Occipital lobe (tissue), 2 donors: ENCODE data around the gene CACNA2D3. TPM values are rescaled to one million over a fixed set of nuclear protein-coding genes. Genes with fewer than 3 reads are reported as not detected.
A peak's percentile ranks its signal among the peaks of the same experiment; 100 is the strongest.

Experiments
- DNase-seq: peaks from one replicate; lab custom pipeline; 2025; lab: John Stamatoyannopoulos, UW
- total RNA-seq: library from RNA; depleted of rRNA; stranded (reverse); fragments of >200 nt; gene quantifications from one replicate; pipeline ENCODE4 v1.2.3, GENCODE V29; 2014

Gene CACNA2D3
- total RNA-seq, 1 donor from 2014 or later: 11.2 TPM

DNA sequence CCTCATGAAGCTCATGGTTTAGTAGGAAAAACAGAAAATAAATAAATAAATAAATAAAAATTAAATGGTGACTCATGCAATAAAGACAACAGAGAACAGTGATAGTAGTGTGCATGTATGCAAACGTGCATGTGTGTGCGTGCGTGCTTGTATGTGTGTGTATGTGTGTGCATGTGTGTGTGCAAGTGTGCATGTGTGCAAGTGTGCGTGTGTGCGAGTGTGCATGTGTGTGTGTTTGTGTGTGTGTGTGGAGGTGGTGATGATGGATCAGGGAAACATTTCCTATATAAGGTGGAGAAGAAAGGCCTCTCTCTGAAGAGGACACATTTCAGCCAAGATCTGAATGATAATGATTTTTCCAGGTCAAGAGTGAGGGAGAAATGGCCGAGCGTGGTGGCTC lies 47.2 kb downstream of the CACNA2D3 start:
- DNase-seq: no peak

- DNase-seq: no peak
These were observed 49.2 kb downstream of the CACNA2D3 start for GRCh38 chr3:54171509-54171908.

- DNase-seq: no peak
These were observed 49.6 kb downstream of the CACNA2D3 start for GRCh38 chr3:54171951-54172350.

DNA sequence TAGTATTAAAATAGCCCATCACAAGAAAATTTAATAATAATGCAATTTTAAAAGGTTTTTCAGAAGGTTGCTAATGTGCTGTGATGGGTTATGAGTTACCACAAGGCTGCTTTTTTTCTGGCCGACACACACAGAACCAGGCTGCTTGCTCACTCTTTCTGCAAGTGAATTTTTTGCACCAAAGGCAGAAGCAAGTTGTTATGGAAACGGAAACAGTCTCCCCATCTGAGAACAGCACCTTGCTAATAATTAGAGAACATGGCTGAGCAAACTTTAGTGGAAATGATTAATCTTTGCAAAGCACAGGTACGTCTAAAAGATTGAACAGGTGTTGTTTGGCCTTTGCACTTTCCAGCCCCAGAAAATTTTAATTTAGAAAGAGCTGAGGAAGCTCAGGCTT lies 51.0 kb downstream of the CACNA2D3 start:
- no peak for DNase-seq

DNA sequence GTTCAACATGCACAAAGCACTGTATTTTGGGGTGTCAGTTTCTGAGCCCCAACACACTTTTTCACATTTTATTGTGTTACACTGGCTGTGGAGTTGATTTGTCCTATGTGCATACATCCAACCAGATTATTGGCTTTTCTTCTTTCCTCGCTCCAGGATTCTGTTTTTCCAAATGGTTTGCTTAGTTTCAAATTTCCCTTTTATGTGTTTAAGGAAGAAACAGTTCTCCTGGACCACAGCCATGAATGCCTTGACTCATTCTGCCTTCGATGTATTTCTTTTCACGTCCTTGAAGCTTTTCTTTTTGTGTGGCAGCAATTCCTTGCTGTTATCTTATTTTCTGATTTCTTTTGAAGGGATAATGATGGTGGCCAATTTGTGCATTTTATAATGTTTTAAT lies 53.8 kb downstream of the CACNA2D3 start:
- DNase-seq: no peak

GRCh38 chr3:54177816-54178215 lies 55.5 kb downstream of the CACNA2D3 start:
- DNase-seq: no peak

- DNase-seq: peak; percentile 29
These were observed 56.0 kb downstream of the CACNA2D3 start for GRCh38 chr3:54178376-54178775.

DNA sequence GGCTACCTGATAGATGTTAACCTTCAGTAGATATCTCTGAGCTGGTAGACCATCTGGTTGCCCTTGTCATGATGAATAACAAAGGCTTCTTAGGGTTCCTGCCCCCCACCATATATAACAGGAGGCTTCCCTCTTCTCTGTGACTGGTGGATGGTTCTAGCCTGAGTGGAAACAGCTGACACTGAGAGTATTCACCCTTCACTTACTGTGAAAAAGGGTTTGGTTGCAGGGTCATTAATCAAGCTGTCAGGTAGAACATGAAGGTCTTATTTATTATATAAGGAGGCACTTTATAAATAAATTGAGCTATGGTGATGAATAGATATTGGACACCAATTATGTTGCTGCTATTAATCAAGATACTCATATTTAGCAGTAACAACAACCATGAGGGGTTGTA lies 58.6 kb downstream of the CACNA2D3 start:
- DNase-seq: no peak

- no peak for DNase-seq
These were observed 59.9 kb downstream of the CACNA2D3 start for GRCh38 chr3:54182242-54182641.

DNA sequence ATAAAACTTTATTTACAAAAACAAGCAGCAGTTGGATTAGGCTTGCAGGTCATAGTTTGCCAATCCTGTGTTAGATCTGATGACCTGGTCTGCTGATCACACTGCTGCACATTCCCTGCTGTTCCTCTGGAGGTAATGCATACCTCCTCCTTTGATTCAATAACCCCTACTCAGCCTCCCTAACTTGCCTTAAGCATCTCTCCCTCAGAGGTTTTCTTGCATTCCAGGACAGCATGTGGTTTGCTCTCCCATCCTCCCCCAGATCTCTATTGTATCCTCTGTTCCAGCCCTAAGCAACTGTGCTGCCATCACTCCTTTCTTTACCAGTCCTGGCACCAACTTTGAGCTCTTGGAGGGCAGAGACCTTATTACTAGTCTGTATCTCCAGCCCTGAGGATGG lies 63.4 kb downstream of the CACNA2D3 start:
- no peak for DNase-seq

DNA sequence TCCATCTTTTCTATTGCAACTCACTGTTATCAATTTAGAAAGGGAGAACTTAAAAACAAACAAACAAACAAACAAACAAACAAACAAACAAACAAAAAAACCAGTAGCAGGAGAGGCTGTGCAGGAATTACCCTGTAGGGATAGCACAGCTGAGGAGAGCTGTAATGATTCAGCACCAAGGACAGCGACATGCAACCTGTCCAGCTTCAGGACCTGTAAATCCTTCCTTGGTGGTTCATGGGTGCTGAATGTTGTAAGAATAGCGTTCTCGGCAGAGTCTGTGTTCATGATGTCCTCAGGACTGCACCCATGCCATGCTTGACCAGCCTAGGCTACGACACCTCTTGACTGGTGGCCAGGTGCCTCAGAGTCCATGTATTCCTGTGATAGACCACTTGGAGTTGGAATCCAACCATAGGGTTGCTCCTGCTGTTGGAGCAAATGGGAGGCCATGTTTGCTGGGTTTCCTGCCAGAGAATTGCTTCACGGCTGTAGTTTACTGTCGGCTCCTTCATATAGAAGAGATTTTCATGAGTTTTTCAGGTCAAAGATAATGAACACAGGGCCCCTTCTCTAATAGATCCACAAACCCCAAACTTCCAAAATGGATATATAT lies 65.9 kb downstream of the CACNA2D3 start:
- DNase-seq: no peak

- DNase-seq: no peak
These were observed 68.9 kb downstream of the CACNA2D3 start for GRCh38 chr3:54191220-54191619.

- no peak for DNase-seq
These were observed 69.7 kb downstream of the CACNA2D3 start for GRCh38 chr3:54192026-54192425.

DNA sequence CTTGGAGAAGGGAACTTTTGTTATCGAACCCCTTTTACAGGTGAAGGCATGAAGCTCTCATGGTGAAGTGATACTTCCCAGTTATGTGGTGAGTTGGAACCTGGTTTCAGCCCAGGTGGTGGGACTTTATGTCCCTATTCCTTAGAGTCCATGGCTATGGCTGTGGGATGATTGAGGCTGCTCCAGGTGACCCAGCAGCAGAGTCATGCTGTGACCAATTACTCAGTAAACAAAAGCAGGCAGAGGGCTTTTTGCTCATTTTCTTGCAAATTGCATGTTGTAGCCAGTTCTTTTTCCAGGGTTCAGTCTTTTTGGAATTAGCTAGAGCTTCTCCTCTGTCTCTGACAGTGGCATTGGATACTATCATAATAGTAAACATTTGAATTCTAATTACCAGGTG lies 70.7 kb downstream of the CACNA2D3 start:
- DNase-seq: no peak

GRCh38 chr3:54196360-54196991 lies 74.1 kb downstream of the CACNA2D3 start:
- no peak for DNase-seq

- DNase-seq: no peak
These were observed 75.2 kb downstream of the CACNA2D3 start for GRCh38 chr3:54197509-54197908.

DNA sequence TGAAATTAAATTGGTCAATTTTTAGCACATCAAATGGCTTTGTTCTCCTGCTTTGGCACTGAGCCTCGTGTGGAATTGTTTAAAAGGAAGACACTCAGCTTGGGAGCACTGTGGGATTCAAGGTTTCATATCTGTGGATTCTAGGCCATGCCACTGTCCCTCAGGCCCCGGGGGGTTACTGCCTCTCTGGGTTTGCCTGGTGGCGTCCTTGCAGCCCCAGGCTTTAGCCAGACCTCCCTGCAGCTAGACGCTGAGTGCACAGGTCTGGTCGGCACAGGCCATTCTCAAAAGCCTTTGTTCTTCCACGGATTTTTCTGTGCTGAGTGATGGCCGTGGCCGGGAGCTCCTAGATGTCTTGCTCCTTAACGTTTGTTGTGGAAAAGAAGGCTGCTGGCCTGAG lies 76.2 kb downstream of the CACNA2D3 start:
- DNase-seq: no peak

DNA sequence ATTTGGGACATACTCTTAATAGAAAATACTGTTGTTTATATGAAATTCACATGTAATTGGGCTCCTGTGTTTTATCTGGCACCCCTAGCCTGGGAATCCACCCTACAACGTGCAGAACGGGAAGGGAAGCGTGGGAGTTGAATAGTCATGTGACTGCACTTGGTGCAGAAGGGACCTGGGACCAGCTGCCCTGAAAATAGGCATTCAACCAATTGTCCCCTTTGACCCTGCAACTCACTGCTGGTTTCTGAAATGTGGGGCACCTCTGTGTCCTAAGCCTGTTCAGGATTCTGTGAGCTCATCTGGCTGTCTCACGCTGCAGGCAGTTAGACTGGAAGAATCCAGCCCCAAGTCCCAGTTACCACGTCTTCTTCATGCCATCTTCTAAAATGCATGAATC lies 79.7 kb downstream of the CACNA2D3 start:
- no peak for DNase-seq

DNA sequence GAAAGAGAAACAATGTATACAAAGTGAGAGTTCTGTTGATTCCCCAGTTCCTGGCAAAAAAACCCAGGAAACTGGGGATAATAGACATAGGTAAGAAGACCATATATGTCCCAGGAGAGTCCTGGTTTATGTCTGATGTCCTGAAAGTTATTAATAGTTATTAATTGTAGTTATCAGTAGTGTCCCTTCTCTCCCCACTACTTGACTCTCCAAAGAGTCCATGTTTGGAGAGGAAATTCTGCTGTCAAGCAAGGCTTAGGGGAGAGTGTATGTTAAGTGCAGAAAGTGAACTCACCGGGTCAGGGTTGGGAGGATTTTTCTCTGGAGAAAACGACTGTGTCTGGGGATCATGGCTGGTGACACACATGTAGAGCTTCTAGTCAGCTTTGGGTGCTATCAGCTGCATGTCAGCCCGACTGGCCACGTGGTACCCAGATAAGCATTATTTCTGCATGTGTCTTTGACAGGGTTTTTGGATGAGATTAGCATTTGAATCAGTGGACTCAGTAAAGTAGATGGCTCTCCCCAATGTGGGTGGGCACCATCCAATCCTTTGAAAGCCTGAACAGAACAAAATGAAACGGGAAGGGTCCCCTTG lies 80.4 kb downstream of the CACNA2D3 start:
- no peak for DNase-seq

DNA sequence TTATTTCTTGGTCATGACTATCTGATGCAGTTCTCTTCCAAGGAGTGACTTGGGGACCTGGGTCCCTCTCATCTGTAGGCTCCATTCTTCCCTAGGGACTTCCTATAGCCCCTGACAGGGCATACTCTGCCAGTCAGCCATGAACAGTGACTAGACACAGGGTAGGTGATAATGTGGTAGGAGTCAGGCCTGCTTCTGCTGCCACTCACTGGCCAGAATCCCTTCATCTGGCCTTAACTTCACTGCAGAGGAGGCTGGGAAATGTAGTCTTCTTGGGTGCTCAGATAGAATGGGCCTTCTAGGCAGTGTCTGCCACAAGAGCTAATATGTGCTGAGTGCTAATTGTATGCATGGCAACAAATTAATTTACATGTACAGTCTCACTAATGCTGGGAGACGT lies 84.5 kb downstream of the CACNA2D3 start:
- DNase-seq: no peak

GRCh38 chr3:54211097-54211496 lies 88.7 kb downstream of the CACNA2D3 start:
- DNase-seq: no peak

DNA sequence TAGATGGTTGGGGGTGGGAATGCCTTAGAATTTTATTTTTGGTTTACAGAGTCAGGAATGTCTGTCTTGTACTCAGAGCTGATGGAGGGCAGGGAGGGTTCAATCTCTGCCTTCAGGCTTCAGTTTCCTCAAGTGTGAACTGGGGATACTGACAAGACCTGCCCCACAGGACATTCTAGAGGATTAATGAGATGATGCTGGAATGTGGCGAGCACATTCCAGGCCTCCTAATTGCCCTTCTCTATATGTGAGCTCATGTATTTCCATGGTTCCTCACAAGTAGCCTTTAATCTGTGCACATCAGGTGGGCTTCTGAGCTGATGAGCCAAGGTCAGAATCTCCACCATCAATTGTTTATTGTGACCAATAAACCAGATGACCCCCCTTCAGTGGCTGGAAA lies 90.4 kb downstream of the CACNA2D3 start:
- no peak for DNase-seq

DNA sequence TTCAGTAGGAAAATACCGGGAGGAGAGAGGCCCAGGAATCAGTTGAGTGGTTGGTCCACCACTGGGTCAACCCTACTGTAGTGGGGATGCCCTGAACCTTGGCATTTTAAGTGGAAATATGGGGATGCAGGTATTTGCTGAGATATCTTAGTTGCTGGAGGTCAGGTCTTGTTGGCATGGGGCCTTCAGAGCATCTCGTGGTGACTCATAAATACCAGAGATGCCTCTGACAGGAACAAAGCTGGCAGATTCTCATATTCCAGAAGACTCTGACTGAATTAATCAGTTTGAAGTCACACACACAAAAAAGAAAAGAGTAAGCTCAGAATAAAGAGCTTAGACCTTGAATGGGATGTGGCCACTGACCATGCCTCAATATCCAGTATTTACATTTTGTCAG lies 91.6 kb downstream of the CACNA2D3 start:
- DNase-seq: no peak
